C4-2B (cell line): ENCODE results near the gene KPNA6.

Experiments
- ZFX ChIP-seq: fragments of 450-650 bp; IDR thresholded peaks from 2 replicates; pipeline ENCODE4 v1.6.1; 2017
- TF ChIP-seq, protein P1 (sequence below): fragments of 450-650 bp; conservative IDR thresholded peaks from 2 replicates; pipeline ENCODE4 v1.5.1; 2017; ENCODE audit warnings: mild to moderate bottlenecking

GRCh38 chr1:32204943-32205361, 97.1 kb downstream of the KPNA6 start:
- TF ChIP-seq, protein P1, sequence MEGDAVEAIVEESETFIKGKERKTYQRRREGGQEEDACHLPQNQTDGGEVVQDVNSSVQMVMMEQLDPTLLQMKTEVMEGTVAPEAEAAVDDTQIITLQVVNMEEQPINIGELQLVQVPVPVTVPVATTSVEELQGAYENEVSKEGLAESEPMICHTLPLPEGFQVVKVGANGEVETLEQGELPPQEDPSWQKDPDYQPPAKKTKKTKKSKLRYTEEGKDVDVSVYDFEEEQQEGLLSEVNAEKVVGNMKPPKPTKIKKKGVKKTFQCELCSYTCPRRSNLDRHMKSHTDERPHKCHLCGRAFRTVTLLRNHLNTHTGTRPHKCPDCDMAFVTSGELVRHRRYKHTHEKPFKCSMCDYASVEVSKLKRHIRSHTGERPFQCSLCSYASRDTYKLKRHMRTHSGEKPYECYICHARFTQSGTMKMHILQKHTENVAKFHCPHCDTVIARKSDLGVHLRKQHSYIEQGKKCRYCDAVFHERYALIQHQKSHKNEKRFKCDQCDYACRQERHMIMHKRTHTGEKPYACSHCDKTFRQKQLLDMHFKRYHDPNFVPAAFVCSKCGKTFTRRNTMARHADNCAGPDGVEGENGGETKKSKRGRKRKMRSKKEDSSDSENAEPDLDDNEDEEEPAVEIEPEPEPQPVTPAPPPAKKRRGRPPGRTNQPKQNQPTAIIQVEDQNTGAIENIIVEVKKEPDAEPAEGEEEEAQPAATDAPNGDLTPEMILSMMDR: no peak
- no peak for TF ChIP-seq ZFX
